Activated T-cell treated with anti-CD3 and anti-CD28 coated beads for 4 hours (primary cell): ENCODE measurements around the gene PPP2R5E.
"Not testable (repeated sequence)": the region's sequence is repeated elsewhere in the genome, so short reads cannot be mapped to it uniquely, and the experiment has no call there.

Experiments used
- DNase-seq: peaks from one replicate; pipeline ENCODE4 v3.0.0-alpha.2; 2020

Gene PPP2R5E

DNA sequence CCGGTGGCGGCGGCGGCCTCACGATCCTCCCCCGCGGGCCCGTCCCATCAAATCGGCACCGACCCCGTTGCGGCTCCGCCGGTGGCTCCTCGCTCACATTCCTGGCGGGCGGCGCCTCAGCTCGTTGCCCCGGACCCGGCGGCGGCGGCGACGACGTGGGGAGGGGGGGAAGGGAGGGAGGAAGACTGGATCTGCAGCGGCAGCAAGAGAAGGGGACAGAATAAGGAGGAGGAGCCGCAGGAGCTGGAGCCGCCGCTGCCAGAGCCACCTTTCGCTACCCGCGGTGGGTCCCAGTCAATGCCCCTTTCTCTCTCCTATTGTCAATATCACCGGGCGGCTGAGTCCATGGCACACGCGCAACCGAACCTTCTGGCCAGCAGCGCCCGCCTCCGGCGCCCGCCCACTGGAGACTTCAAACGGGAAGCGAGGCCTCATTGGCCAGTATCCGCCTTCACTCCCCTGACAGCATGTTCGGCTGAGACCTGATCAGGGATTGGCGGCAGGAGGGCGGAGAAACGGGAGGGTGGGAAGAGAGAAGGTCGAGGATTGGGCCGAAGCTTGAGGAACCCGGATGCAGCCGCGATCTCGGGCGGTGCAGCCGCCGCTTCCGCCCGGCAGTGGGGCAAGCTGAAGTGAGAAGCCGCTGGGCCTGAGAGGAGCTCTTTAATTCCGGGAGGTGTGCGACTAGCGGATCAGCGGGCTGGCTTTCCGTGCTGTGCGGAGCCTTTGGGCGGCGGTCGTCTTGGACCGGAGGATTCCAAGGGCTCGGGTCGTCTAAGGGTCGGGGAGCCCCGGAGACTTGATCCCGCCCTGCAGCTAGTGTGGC, at the start of gene PPP2R5E:
TSS of gene PPP2R5E (minus strand) at position 378 of the 826 bp plus-strand sequence. CDS start 3,692 bp downstream, outside the sequence.
- DNase-seq, result peak; percentile 95

DNA sequence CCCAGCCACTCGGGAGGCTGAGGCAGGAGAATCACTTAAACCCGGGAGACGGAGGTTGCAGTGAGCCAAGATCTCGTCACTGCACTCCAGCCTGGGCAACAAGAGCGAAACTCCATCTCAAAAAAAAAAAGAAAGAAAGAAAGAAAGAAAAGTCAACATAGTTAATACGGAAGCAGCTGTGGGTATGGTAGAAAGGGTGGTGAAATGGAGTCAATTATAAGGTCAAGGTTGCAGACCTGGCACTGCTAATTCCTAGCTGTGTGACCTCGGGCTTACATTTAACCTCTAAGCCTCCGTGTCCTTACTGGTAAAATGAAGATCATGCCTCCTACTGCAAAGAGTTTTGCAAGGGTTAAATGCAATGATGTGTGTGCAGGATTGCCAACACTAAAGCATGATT, 39.9 kb upstream of the PPP2R5E start:
- not testable (repeated sequence) for DNase-seq

DNA sequence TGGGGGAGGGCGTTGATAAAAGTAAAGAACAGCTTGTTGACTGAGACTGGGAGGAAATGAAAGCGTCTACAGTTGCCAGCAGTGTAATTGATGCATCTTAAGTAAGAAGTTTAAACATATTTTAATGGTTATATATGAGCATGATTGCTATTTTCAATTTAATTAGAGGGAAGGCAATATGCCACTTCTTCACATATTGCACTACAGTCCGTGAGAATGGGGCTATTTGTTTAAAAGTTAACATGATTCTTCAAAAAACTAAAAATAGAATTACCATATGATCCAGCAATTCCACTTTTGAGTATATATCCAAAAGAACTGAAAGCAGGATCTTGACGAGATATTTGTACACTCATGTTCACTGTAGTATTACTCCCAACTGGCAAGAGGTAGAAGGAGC, 38.3 kb upstream of the PPP2R5E start:
- no peak for DNase-seq

DNA sequence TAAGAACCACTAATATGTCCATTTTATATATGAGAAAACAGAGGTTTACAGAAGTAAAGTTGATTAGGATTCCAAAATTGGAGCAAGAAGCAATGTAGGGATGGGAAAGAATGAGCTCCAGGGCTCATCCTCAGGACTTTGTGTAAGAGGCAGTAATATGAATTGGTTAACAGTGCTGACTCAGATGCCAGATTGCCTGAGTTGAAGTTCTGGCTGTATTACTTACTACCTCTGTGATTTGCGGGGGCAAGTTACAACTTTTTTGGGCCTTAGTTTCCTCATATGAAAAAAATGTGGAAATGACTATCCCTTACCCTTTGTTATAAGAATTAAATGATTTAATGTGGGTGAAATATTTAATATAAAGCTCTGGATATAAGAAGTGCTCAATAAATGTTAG, 35.1 kb upstream of the PPP2R5E start:
- DNase-seq, result no peak

DNA sequence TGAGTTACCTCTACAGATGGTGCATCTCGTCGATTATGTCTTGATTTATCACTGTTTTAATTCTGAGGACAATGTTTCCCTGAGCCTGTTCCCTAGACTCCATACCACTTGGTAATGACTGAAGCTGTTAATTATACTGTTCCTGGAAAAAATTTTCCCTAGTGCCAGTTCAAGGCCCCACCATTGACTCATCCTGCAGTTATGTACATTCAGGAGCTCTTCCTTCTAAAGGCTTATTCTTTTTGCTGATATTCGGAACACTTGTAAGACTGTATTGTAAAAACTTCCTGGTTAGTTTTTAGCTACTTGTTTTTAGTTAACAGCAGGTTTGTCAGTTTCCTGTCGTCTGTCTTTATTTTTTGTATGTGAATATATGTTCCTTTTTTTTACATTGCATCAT, 30.4 kb upstream of the PPP2R5E start:
- DNase-seq, result no peak

DNA sequence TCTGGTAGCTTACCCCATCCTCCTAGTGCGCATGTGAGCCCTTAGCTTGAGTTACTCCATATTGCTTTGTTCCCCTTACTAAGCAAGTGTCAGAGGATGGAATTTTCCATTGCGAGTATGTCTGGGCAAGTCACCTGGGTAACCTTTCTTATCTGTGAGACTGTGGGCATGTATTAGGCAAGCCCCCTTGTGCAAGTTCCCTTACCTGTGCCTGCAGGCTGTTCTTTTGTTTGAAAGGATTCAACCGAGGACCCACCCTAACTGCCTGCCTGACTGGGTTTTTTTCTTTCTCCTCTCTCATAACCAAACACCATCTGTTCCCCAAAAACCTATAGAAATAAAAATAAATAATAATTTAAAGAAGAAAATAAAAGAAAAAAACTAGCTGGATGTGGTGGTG, 22.3 kb upstream of the PPP2R5E start:
- DNase-seq, result no peak

DNA sequence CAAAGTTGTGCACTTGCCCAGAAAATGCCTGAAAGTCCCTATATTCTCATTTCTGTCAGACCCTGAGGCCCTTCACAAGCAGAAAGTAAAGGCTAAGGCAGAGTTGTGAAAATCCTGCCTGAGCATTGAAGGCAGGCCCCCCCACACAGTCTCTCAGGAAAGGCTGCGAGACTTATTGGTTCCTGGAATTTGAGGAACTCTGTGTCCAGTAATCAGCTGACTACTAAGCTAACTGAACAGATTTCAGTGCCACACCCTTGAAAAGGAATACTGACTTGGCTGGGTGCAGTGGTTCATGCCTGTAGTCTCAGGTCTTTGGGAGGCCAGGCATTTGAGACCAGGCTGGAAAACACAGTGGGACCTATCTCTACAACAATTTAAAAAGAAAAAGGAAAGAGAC, 21.1 kb upstream of the PPP2R5E start:
- DNase-seq, result no peak

DNA sequence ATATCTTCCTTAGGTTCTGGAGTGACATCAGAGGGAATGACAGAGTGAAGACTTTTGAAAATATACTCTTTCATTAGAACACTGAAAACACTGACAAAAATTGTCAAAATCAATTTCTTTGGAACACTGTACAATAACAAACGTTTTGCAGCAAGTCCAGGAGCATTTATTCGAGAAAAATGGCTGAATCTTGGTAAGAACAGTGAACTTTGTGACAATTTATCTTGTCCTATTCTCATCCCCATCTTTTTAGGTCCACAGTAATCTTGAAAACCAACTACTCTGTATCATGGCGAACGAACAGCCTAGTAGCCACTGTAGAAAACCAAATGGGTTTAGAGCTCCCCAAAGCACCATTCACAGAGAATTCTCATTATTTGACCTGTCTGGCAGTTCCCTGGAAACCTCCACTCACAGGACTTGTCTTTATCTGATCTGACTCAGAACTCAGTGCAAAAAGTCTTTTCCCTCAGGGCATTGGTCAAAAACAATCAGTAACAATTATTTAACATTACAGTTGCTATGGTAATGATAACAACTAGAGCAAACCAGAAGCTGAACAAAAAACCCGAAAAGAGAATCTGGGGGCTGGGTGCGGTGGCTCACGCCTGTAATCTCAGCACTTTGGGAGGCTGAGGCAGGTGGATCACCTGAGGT, 20.3 kb upstream of the PPP2R5E start:
- no peak for DNase-seq

DNA sequence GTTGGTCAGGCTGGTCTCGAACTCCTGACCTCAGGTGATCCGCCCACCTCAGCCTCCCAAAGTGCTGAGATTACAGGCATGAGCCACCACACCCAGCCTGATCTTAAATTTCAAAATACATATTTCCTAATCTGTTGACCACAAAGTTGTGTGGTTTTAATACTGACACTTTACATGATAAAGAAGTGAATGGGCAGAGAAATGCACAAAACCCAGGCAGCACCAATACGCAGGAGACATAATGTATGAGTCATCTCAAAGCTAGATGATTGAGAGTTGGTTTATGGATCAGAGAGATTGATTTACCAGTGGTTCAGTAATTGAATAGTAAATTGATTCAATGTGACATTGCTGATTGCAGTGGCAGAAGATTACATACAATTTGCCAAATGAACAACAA, 19.2 kb upstream of the PPP2R5E start:
- DNase-seq, result no peak

DNA sequence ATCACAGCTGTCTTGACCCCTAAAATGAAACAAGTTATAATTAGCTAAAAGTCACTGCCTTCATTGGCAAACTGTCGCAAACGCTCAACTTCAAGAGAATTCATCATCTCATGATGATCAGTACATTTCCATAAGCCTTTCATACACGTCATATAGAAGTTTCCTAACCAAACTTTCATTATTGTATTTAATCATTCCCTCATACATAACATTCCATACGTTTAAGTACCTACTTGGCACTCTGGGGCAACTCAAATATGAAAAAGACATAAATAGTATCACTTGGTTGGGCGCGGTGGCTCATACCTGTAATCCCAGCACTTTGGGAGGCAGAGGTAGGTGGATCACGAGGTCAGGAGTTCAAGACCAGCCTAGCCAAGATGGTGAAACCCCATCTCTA, 12.4 kb upstream of the PPP2R5E start:
- no peak for DNase-seq

DNA sequence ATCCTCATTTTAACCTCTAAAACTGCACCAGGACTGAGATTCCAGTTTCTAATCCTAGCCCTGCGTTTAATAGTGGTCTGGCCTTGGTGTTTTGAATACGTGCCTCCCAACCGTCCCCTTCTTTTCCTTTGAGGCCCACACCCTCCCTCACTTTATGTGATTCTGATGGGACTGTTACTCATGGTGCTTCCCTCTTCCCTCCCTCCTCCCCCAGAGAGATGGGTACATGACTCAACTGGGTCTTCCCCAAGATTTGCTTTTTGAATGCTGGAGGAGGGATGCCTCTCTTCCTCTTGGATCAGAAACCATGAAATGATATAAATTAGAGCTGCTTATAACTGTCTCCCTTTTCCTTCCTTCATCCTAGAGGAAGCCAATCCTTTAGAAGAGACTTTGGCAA, 8.2 kb upstream of the PPP2R5E start:
- no peak for DNase-seq

DNA sequence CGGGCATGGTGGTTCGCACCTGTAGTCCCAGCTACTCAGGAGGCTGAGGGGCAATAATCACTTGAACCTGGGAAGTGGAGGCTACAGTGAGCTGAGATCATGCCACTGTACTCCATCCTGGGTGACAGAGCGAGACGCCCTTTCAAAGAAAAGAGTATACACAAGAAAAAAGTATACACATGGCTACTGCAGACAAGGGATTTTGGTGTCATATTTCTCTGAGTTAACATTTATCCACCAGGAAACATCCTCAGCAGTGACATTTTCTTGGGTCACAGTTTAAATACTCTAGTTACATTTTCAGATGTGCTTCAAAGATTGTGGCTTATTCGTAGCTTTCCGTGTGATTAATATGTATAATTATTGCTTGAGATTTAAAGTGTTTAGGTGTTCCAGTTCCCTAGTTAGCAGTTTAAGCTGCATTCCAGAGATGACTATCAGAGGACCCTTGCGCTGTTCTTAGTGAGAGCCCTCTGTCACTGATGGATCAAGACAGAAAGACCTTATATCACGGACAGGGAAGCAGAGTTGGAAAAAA, 4.7 kb upstream of the PPP2R5E start:
- DNase-seq, result no peak

DNA sequence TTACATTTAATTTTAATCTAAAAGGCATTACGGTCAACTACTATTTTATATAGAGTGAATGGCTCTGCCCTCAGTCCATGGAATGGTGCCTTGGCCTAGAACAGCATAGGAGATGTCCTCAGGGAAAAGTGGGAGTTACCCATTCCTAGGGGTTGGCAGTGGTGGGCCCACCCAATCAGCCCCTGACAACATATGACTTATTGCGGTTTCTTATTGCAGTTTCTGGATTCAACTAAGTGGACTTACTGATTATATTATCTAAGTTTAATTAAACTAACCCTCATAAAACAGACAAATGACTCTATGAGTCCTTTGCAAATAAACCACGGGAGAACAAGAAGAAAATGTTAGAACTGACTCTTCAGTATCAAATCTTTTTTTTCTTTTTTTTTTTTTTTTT, 2.3 kb upstream of the PPP2R5E start:
- no peak for DNase-seq

DNA sequence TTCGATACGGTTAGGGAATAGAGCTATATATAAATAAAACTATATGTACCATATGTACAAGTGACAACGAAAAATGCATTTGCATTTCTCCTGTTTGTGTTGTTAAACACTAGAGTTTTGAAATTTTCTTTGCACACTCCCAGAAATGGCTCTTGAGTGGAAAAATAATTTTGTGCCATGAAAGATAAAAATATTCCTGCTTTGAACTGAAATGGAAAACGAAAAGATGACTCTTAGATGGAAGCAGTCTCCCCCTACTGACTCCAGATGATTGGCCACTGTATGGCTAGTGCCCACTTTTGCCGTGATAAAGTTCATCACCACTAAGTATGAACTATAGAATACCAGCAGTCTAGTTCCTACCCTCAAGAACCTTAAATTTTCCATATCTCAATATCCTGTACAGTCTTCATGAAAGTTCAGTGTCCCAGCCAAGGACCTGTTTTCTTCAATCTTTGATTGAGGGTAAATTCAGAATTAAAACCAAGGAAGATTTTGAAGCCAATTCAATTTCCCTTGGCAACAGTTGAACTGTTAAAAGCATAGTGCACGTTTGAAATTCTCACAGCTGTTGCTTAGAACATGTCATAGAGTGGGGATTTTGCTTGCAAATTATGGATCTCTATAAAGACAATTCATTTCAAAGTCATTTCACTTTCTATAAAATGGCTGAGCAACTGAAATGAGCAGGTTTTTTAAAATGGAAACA, 1.6 kb upstream of the PPP2R5E start:
- DNase-seq, result no peak

DNA sequence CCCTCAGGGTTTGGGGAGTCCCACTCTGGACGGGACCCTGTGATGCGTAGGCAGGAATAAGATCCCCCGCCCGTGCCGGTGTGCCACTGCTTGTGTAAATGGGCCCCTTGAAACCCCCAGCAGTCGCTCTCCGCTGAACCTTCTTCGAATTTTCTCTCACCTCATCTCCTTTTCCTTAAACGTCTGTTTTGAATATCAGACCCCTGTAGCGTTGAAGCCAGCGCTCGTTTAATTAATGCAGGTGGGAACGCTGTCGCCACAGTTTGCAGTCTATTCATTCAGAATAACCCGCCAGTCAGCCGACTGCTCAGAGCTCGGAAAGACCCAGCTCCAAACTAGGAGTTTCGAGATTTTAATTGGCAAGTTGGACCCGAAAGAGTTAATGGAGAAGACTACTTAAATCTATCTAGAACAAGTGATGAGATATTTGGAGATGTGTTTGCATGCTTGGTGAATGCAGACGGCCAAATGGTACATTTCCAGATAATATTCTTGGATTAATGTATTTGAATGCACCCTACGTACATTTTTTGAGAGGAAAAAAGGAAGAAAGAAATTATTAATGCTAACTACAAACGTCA, 739 bp upstream of the PPP2R5E start:
- DNase-seq, result no peak

DNA sequence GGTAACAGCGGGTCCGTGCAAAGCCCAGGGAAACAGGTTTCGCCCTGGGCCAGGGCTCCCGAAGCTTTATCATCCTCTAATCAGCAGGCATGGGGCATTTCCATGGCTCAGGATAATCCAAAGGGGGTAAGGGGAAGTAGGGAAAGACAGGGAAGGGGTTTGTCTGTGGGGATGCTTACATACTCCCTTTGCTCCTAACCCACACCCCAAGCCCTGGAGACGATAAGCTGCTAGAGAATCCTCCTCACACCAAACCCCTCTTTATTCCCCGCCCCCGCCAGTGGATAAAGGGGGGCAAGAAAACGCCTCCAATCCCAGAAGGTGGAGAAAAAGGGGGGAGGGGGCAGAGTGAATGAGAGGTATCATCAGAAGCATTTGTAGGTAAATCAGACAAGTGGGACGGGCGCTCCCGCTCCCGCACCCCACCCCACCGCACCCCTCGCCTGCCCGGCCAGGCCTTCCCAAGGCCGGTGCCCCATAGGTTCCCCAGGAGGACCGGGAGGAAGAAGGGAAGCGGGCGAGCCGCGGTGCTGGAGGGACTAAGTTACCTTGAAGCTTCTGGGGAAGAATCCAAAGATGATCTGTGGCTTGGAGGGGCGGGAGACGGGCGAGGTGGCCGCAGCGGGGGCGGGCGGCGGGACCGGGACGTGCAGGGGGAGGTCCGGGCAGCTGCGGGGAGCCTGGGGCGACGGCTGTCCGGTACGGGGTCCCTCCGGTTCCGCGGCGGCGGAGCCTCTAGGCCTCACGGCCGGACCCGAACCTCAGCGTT, 762 bp downstream of the PPP2R5E start:
- DNase-seq, result peak; percentile 2

DNA sequence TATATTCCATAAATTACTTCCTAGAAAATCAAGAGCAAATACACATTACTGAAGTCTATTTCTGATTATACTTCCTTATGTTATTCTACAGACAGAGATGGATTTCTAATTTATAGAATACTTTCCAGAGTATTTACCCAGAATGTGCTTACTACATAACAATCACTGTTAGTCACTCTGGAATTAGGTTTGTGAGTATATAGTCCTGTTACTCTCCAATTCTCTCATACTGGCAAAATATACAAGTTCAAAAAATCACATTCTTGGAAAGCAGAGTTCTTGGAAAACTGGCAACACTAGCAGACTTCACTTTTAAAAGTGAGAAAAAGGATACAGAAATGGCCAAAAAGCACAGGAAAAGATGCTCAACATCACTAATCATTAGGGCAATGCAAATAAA, 7.3 kb downstream of the PPP2R5E start:
- DNase-seq, result no peak

DNA sequence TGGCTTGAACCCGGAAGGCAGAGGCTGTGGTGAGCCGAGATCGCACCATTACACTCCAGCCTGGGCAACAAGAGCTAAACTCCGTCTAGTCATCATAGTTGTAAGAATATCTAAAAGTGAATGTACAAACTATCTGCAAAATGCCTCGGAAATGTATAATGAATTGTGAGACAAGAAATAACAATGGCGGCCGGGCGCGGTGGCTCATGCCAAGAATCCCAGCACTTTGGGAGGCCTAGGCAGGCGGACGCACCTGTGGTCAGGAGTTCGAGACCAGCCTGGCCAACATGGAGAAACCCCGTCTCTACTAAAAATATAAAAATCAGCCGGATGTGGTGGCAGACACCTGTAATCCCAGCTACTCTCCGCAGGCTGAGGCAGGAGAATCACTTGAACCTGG, 9.7 kb downstream of the PPP2R5E start:
- no peak for DNase-seq

DNA sequence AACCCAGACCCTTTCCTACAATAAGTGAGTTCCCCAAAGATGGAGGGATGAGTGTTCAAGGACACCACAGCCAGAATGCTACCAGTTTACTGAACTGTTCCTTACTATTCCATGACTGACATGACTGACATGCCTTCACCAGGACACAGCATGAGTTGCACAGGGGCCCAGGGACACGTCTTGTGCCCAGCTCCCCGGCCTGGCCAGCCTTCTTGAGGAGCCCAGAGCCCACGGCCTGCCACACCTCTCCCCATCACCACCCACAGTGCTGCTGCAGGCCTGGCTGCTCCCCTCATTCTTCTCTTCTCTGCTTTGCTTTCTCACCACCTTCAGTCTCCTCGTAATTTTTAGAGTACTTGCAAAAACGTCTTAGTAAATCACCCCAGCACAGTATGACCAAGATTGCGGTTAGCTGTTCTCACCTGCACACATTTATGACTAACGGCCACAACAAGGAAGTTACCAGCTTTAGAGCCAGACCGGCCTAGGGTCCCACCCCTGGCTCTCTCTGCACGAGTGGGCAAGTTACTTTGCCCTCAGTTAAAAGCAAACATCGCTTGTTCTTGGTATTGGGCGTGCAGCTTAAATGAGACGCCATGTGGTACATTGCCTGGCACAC, 18.5 kb downstream of the PPP2R5E start:
- no peak for DNase-seq

DNA sequence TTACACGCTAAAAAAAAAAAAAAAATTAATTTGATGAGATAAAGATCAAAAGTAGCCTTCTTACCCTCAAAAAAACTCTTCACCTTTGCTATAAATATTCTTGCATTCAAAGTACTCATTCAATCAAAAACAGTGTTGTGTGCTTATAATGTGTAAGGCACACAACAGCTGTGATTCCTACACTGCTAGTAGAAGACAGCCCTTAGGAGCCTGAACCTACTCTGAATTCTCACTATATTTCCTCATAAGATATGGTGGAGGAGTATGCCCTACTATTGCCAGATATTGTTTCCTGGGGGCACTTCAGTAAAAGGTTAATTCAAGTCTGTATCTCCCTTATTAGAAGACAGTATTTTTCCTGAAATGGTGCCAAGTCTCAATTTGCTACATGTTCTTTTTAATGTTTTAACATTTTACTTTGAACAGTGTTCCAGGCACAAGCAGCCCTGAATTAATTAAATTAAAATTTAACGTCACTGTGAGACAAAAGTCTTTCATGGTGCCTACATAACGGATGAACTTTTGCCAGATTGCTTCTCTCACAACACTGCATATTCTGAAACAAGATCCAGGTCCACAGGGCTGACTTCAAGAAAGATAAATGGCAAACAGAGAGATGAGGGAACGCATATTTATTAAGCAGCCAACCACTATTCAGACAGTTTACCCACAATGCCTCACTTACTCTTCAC, 19.3 kb downstream of the PPP2R5E start:
- DNase-seq, result no peak

DNA sequence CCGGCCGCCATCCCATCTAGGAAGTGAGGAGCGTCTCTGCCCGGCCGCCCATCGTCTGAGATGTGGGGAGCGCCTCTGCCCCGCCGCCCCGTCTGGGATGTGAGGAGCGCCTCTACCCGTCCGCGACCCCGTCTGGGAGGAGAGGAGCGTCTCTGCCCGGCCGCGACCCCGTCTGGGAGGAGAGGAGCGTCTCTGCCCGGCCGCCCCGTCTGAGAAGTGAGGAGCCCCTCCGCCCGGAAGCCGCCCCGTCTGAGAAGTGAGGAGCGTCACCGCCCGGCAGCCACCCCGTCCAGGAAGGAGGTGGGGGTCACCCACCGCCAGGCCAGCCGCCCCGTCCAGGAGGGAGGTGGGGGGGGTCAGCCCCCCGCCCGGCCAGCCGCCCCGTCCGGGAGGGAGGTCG, 20.7 kb downstream of the PPP2R5E start:
- not testable (repeated sequence) for DNase-seq
